Right renal pelvis (tissue), 4 donors: ENCODE measurements around the gene ZFR2. TPM values are rescaled to one million over a fixed set of nuclear protein-coding genes. Genes with fewer than 3 reads are reported as not detected.
"Not testable (repeated sequence)": the region's sequence is repeated elsewhere in the genome, so short reads cannot be mapped to it uniquely, and the experiment has no call there.

Experiments
- DNase-seq, 4 donors: peaks; one replicate each; pipeline ENCODE4 v3.0.0-alpha.2; 2013; ENCODE audit warnings: low read depth in 4 of 4, low spot score in 3 of 4, missing footprints in 1 of 4
- polyA plus RNA-seq, 4 donors: library from polyadenylated mRNA; unstranded; fragments of 120-200 nt; gene quantifications; one replicate each; pipeline ENCODE4 v1.2.1, GENCODE V29; 2013; ENCODE audit not compliant: insufficient read length in 4 of 4

The ZFR2 gene
- polyA plus RNA-seq, 4 donors: 1.3 to 1.8 (median 1.6) TPM

GRCh38 chr19:3879656-3880055 is 10.8 kb upstream of the ZFR2 start:
- DNase-seq: no peak

- not testable (repeated sequence) for DNase-seq
Measured at GRCh38 chr19:3874695-3875094, 5.9 kb upstream of the ZFR2 start.

GRCh38 chr19:3873151-3873550 is 4.3 kb upstream of the ZFR2 start:
- DNase-seq: no peak

GRCh38 chr19:3867971-3868769 is 668 bp downstream of the ZFR2 start:
- DNase-seq: no peak

DNA sequence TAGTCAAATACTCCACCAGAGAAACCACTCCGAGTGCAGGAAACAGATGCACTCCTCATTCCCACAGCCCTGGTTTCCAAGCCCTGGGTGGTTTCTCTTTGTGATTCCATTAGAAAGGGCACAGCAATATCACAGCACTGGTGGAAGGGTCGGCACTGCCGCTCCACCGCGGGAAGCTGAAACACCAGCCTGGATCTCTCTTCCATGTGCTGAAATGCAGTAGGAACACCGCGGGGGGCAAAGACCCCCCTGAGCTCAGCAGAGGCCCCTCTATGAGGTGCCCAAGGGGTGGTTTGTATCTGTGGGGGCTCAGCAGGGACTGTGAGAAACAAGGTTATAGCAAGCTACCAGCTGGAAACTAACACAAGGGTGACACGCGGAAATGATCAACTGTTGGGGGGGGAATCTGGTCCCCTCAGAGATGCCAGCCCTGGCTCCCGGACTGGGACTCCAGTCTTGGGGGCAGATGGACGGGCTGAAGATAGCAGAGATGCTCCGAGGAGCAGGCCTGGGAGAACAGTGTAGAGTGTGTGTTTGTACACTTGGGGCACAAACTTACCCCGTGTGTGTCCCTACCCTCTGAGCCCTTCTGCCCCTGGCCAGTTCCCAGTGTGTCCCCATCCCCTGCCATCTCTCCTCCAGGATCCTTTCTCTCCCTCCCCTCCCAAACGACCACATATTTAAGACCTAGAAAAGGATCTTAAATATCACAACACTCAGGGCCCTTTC is 1.8 kb downstream of the ZFR2 start:
- DNase-seq: no peak

GRCh38 chr19:3863648-3864047 is 5.2 kb downstream of the ZFR2 start:
- no peak for DNase-seq

DNA sequence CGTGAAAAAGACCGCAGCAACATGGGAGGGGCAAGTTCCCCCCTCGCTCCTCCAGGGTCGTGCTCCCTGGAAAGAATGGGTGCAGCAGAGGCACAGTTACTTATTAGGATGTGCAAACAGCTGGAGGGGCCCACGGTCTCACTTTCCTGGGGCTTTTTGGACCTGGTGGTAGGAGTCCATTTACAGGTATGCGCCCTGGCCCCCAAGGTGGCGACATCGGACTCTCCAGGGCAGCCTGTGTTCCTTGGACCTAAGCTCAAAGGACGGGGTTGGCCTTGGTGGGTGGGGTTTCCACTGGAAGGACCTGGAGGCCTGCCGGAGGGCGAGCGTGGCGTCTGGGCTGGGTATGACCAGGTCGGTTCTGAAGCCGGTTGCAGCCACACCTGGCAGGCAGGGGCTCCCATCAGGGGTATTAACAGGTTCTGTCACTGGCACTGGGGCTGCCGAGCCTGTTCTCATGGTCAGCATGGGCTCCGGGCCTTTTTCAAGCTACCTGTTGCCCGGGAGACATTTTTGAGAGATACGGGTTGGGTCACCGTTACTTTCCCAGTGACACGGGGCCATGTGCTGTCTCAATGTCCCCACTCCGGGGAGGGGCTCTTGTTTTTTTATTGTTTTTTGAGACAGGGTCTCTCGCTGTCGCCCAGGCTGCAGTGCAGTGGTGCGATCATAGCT is 5.9 kb downstream of the ZFR2 start:
- DNase-seq: no peak

- DNase-seq: no peak
Measured at GRCh38 chr19:3860499-3860898, 8.3 kb downstream of the ZFR2 start.

GRCh38 chr19:3857449-3858003 is 11.3 kb downstream of the ZFR2 start:
- DNase-seq: no peak

DNA sequence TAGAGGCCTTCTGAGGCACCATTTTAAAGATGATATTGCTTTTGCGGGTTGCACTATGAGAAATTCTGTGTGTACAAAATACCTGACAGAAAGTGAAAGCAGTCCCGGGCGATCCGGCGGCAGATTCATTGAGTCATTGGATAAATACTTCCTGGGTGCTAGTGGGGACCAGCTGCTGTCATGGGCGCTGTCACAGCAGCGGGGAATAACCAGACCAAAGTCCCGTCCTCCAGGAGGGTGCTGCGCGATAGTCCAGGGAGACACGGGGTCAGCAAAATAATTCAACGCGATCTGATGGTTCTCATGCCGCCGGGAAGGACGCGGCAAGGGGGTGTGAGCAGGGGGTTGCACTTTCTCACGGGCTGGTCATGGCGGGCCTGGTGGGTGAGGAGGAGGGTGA is 13.5 kb downstream of the ZFR2 start:
- DNase-seq: no peak

DNA sequence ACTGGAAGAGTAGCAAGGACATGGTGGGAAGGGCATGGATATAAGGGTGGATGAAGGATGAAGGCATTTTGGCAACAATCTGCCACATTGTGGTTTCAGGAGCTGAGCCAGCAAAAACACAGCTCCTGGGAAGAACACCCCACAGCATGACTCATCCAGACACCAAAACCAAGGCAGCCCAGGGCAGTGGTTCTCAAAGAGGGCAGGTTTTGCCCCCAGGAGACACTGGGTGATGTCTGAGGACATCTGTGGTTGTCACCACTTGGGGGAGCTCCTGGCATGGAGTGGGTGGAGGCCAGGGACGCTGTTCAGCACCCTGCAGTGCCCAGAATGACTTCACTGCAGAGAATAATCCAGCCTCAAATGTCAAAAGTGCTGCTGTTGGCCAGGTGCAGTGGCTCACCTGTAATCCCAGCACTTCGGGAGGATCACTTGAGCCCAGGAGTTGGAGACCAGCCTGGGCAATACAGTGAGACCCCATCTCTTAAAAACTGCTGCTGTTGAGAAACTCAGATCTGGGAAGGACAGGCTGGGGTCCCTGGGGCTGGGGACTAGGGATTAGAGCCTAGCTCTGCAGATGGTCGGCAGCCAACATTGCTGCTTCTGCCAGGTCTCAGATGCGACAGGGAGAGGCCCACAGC is 16.1 kb downstream of the ZFR2 start:
- DNase-seq: no peak

DNA sequence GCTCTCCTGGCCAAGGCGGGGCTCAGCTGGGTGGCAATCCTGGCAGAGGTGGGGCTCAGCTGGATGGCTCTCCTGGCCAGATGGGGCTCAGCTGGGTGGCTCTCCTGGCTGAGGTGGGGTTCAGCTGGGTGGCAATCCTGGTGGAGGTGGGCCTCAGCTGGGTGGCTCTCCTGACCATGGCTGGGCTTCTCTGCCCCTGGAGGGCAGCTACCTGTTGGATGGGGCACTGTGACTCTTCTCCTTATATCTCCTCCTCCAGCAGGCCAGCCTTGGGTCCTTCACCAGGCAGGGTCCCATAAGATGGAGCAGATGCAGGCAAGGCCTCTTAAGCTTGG is 16.7 kb downstream of the ZFR2 start:
- DNase-seq: no peak

- DNase-seq: no peak
Measured at GRCh38 chr19:3851254-3852176, 17.3 kb downstream of the ZFR2 start.

DNA sequence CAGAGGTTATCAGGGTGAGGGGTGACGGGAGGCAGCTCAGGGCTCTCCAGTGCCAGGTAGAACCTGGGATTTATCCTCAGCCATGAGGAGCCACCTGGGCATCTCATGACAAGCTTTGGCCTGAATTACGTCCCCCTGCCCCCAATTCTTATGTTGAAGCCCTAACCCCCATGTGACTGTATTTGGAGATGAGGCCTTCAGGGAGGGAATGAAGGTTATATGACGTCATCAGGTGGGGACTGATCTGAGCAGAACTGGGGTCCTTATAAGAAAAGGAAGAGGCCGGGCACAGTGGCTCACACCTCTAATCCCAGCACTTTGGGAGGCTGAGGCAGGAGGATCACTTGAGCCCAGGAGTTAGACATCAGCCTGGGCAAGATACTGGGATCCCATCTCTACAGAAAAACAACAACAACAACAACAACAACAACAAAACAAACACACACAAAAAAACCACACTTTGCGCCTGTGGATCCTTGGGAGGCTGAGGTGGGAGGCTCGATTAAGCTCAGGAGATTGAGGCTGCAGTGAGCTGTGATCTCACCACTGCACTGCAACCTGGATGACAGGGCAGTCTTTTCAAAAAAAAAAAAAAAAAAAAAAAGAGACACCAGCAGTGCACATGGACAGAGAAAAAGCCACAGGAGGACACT is 18.4 kb downstream of the ZFR2 start:
- no peak for DNase-seq

DNA sequence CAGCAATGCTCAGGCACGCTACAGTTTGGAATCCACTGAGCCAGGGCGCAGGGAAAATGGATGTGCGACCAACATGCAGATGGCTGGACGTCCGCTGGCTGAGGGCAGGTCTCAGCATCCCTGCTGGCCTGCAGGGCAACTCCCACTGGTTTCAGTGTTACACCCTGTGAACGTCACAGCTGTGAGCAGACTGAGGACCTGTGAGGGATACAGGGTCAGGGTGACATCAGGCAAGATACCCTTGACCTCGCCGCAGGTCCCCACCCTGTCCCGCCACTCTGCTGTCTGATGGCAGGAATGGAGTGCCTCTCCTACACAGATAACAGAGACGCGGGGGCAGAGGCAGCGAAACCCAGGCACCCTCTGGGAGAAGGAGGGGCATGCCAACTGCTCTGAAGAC is 19.1 kb downstream of the ZFR2 start:
- no peak for DNase-seq

- DNase-seq: no peak
Measured at GRCh38 chr19:3849092-3849491, 19.7 kb downstream of the ZFR2 start.

DNA sequence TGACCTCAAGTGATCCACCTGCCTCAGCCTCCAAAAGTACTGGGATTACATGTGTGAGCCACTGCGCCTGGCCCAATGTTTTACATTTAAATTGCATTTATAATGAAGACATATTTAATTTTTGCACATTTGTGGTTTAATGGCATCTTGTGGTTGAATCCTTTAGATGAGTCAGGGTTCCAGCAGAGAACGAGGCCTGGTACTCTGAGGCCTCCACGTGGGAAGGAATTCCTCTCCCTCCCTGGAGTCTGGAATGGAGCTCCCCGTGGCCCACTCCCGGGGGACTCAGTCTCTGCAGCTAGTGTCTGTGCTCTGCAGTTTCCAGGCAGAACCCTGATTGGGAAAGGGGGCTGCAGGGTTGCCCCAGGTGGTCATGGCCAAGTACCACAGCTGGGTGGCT is 24.2 kb downstream of the ZFR2 start:
- no peak for DNase-seq

DNA sequence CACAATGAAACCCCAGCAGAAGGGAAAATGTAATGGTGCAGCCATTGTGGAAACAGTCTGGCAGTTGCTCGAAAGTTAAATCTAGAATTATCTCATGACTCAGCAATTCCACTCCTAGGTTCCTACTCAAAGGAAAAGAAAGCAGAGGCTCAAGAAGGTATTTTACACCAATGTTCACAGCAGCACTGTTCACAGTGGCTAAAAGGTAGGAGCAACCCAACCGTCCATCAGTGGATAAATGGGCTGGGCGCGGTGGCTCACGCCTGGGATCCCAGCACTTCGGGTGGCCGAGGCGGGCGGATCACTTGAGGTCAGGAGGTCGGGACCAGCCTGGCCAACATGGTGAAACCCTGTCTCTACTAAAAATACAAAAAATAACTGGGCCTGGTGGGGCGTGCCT is 25.9 kb downstream of the ZFR2 start:
- DNase-seq: no peak

- DNase-seq: no peak
Measured at GRCh38 chr19:3840804-3841203, 28.0 kb downstream of the ZFR2 start.
